PC-3 (cell line): ENCODE measurements around the gene CD40.

Experiments used
- CTCF ChIP-seq: fragments of 300-600 bp; sonication (generic); conservative IDR thresholded peaks from 2 replicates; pipeline ENCODE4 v1.5.1; 2017; ENCODE audit warnings: antibody characterized with exemption, low read depth, mild to moderate bottlenecking, low read length
- EZH2 ChIP-seq: fragments of 300-600 bp; sonication (generic); IDR thresholded peaks from one replicate; pipeline ENCODE4 v1.6.1; 2017; ENCODE audit warnings: antibody characterized with exemption, mild to moderate bottlenecking, low read length; ENCODE audit not compliant: unreplicated experiment
- EZH2phosphoT487 ChIP-seq: fragments of 300-600 bp; sonication (generic); IDR thresholded peaks from 2 replicates; pipeline ENCODE4 v1.6.1; 2018; ENCODE audit warnings: mild to moderate bottlenecking, antibody characterized with exemption, low read length, borderline replicate concordance

GRCh38 chr20:46070215-46070900 lies 47.8 kb upstream of the CD40 start:
- TF ChIP-seq CTCF (no peak), EZH2 (no peak), EZH2phosphoT487 (no peak)
